ENCODE results near the gene AHDC1. TPM values are rescaled to one million over a fixed set of nuclear protein-coding genes. Genes with fewer than 3 reads are reported as not detected.

Gene AHDC1
- total RNA-seq, 2 donors from 2014 or later: 13.5 to 14.2 TPM

- Histone ChIP-seq H3K4me1 (peaks cover 13% of the 10 kb centered on the region), H3K27ac (no peak overlapping the region), H3K36me3 (replicated peaks in 1 of 2; ENCODE audit: insufficient read depth in 1 of 2, low read depth in 2 of 2) (no peaks in the 10 kb centered on the region), H3K4me3 (no peak overlapping the region), H3K9me3 (no peaks in the 10 kb centered on the region), H3K27me3 (peaks cover 0 to 4% of the 10 kb centered on the region in 2 donors)
- 64 to 70% methylated on average over 5 of the region's 5 CpGs for WGBS, 2 donors
- intact Hi-C loops (cut with DNase I): no loop called here
- no peak for TF ChIP-seq CTCF (IDR thresholded peaks at IDR 0.05)
- TF ChIP-seq POLR2A (IDR thresholded peaks at IDR 0.05): no peak
- DNase-seq: no peak
- ATAC-seq: no peak
Observed at GRCh38 chr1:27638047-27638734, 34.2 kb upstream of the AHDC1 start.

- H3K36me3 ChIP-seq (replicated peaks in 1 of 2; ENCODE audit: insufficient read depth in 1 of 2, low read depth in 2 of 2): no peaks in the 10 kb centered on the region
- peaks cover 0 to 4% of the 10 kb centered on the region in 2 donors for H3K27me3 ChIP-seq
- H3K27ac ChIP-seq: peak overlapping the region in 1 of 4 donors; percentile 75
- WGBS, 2 donors: 82 to 84% methylated on average over 9 to 11 of the region's 11 CpGs
- no peak for TF ChIP-seq POLR2A (IDR thresholded peaks at IDR 0.05)
- no peak for TF ChIP-seq CTCF (IDR thresholded peaks at IDR 0.05)
- intact Hi-C loops (cut with DNase I): no loop called here
- no peaks in the 10 kb centered on the region for H3K9me3 ChIP-seq
- peaks cover 13% of the 10 kb centered on the region for H3K4me1 ChIP-seq
- ATAC-seq: no peak
- DNase-seq: no peak
- H3K4me3 ChIP-seq: no peak overlapping the region
Observed at GRCh38 chr1:27635396-27636142, 31.6 kb upstream of the AHDC1 start.

- ATAC-seq (no peak), DNase-seq (peak in 1 of 4 donors; percentile 39)
- TF ChIP-seq CTCF (IDR thresholded peaks at IDR 0.05) (no peak), POLR2A (IDR thresholded peaks at IDR 0.05) (peak in 2 of 3 donors; percentile 10 to 47)
- 51 to 80% methylated on average over 7 to 24 of the region's 28 CpGs for WGBS, 2 donors
- H3K27me3 ChIP-seq: peaks cover 0 to 4% of the 10 kb centered on the region in 2 donors
- peak within 1 kb of the TSS in 2 of 4 donors; percentile 39 to 75 for H3K27ac ChIP-seq
- H3K36me3 ChIP-seq (replicated peaks in 1 of 2; ENCODE audit: insufficient read depth in 1 of 2, low read depth in 2 of 2): no peaks in the 10 kb centered on the region
- no peaks in the 10 kb centered on the region for H3K9me3 ChIP-seq
- peaks cover 13% of the 10 kb centered on the region for H3K4me1 ChIP-seq
- intact Hi-C loops (cut with DNase I): no loop called here
- no peak within 1 kb of the TSS for H3K4me3 ChIP-seq
Observed at GRCh38 chr1:27634985-27635367, 31.0 kb upstream of the AHDC1 start, which contains the start of gene FGR. Gene FGR, minus strand, starts transcription at chr1:27635185. Its CDS starts 11,269 bp downstream, at chr1:27623916.

- H3K9me3 ChIP-seq: no peaks in the 10 kb centered on the region
- no peaks in the 10 kb centered on the region for H3K36me3 ChIP-seq (replicated peaks in 1 of 2; ENCODE audit: insufficient read depth in 1 of 2, low read depth in 2 of 2)
- peaks cover 13% of the 10 kb centered on the region for H3K4me1 ChIP-seq
- TF ChIP-seq POLR2A (IDR thresholded peaks at IDR 0.05) (no peak), CTCF (IDR thresholded peaks at IDR 0.05) (no peak)
- ATAC-seq: peak; percentile 51
- intact Hi-C loops (cut with DNase I): no loop called here
- peak overlapping the region in 2 of 4 donors; percentile 39 to 75 for H3K27ac ChIP-seq
- H3K27me3 ChIP-seq: peaks cover 0 to 4% of the 10 kb centered on the region in 2 donors
- DNase-seq: peak in 1 of 4 donors; percentile 40
- no peak overlapping the region for H3K4me3 ChIP-seq
- 9 to 26% methylated on average over 21 to 49 of the region's 63 CpGs for WGBS, 2 donors
Observed at GRCh38 chr1:27634177-27634984, 30.4 kb upstream of the AHDC1 start.
